ENCODE measurements around the gene CYTH4. TPM values are rescaled to one million over a fixed set of nuclear protein-coding genes. Genes with fewer than 3 reads are reported as not detected.

CYTH4 gene
- total RNA-seq, 4 donors from 2014 or later = 5.1 to 27.3 (median 9.4) TPM

DNA sequence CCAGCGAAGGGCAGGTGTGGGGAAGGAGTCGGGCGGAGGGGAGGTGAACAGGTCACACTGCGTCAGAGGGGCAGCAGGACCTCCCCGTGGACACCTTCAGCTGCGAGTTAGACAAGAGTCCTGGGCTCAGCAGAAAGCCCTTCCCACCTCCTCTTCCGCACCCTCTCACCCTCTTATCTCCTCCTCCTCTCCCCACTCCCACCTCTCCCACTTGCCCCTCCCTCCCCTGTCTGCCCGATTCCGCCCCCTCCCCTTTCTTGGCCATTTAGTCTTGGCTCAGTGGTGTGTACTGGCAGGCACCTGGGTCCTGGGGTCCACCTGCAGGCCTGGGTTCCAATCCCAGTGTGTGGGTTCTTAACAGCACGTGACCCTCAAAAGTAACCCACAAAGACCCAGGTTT lies 37.2 kb downstream of the CYTH4 start:
- peaks cover 0 to 89% (median 3%) of the 10 kb centered on the region in 4 donors for H3K27me3 ChIP-seq
- TF ChIP-seq EP300 (IDR thresholded peaks at IDR 0.05) = no peak
- no peak for TF ChIP-seq POLR2A (IDR thresholded peaks at IDR 0.05; ENCODE audit: low read depth)
- TF ChIP-seq, protein P1, sequence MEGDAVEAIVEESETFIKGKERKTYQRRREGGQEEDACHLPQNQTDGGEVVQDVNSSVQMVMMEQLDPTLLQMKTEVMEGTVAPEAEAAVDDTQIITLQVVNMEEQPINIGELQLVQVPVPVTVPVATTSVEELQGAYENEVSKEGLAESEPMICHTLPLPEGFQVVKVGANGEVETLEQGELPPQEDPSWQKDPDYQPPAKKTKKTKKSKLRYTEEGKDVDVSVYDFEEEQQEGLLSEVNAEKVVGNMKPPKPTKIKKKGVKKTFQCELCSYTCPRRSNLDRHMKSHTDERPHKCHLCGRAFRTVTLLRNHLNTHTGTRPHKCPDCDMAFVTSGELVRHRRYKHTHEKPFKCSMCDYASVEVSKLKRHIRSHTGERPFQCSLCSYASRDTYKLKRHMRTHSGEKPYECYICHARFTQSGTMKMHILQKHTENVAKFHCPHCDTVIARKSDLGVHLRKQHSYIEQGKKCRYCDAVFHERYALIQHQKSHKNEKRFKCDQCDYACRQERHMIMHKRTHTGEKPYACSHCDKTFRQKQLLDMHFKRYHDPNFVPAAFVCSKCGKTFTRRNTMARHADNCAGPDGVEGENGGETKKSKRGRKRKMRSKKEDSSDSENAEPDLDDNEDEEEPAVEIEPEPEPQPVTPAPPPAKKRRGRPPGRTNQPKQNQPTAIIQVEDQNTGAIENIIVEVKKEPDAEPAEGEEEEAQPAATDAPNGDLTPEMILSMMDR (IDR thresholded peaks at IDR 0.05) = no peak
- TF ChIP-seq POLR2AphosphoS5 (IDR thresholded peaks at IDR 0.05) = no peak
- intact Hi-C loops (cut with DNase I) = loop anchor here (10.0 kb wide), 2 partner anchors 135 to 245 kb away; partner anchors contain the start of gene CDC42EP1
- WGBS = 71% methylated on average over 10 of the region's 10 CpGs
- no peak overlapping the region for H3K4me3 ChIP-seq
- H3K9me3 ChIP-seq = no peaks in the 10 kb centered on the region
- H3K36me3 ChIP-seq = no peaks in the 10 kb centered on the region
- no peak overlapping the region for H3K27ac ChIP-seq (replicated peaks in 1 of 4)
- H3K4me1 ChIP-seq = peaks cover 0 to 3% (median 1%) of the 10 kb centered on the region in 4 donors
- no peak for DNase-seq (ENCODE audit: extremely low spot score)

DNA sequence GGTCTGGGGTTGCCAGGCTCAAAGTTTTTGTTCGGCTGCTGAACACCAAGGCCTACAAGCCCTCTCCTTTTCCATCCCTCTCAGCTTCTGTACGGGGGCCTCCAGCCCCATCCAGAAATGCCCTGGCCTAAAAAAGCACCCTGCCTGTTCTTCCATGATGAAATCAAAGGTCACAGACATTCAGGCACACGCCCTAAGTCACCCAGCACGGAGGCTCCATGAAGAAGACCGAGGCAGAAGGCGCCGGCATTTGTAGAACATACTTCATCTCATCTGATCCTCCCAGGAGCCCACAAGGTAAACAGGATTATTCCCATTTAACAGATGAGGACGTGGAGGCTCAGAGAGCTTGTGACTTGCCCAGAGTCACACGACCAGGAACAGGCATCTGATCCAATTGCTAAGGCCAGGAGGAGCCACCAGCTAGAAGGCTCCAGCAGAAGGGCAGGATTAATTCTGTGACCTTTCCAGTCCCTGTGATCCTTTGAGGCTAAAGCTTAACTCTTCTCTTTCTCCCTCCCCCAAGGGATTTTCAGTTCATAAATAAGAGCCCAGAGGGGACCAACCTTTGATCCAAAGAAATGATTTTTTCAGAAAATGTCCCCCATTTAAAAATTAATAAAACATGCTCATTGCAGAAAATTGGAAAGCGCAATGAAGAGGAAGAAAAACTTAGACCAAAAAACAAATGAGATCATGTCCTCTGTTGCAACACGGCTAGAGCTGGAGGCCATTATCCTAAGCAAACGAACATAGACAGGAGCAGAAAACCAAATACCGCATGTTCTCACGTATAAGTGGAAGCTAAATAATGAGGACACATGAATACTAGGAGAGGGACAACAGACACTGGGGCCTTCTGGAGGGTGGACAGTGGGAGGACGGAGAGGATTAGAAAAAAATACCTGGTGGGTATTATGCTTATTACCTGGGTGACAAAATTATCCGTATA lies 38.7 kb downstream of the CYTH4 start:
- TF ChIP-seq POLR2A (IDR thresholded peaks at IDR 0.05; ENCODE audit: low read depth) (no peak), EP300 (IDR thresholded peaks at IDR 0.05) (no peak), POLR2AphosphoS5 (IDR thresholded peaks at IDR 0.05) (no peak)
- TF ChIP-seq, protein P1 (IDR thresholded peaks at IDR 0.05) = no peak
- no peak overlapping the region for H3K27ac ChIP-seq (replicated peaks in 1 of 4)
- DNase-seq (ENCODE audit: extremely low spot score) = no peak
- whole genome bisulfite sequencing = 78% methylated on average over 16 of the region's 16 CpGs
- H3K36me3 ChIP-seq = no peaks in the 10 kb centered on the region
- peaks cover 0 to 9% (median 4%) of the 10 kb centered on the region in 4 donors for H3K4me1 ChIP-seq
- no peak overlapping the region for H3K4me3 ChIP-seq
- no peaks in the 10 kb centered on the region for H3K9me3 ChIP-seq
- H3K27me3 ChIP-seq = peaks cover 0 to 89% (median 14%) of the 10 kb centered on the region in 4 donors
- intact Hi-C loops (cut with DNase I) = no loop called here

DNA sequence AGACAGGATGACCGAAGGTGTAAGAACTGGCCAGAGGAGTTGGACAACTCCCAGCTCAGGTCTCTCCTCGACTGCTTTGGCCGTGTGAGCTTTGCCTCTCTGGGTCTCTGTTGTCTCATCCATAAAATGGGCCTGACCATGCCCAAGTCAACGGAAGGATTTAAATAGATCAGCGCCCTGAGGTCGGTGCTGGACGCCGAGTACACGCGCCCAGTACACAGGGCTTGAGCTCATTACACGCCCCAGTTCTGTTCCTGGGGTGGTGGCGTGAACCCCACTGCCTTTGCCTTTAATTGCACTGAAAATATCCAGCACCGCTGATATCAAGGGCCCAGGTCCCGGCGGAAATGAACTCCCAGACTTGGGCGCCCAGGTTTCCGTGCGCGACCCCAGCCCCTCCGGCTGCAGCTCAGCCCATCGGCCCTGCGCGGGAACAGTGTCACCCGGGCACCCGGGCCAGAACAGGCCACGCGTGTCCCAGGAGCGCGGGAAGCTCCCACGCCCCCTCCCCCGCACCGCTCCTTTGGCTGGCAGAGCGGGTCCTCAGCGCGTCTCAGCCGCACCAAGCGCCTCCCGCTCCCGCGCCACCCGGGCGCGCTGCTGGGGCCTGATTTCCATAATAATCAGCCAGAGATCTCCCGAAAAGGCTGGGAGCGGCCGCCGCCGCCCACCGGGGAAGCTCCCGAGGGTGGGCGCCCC lies 42.2 kb downstream of the CYTH4 start:
- no peak overlapping the region for H3K27ac ChIP-seq (replicated peaks in 1 of 4)
- H3K27me3 ChIP-seq = peaks cover 0 to 88% (median 19%) of the 10 kb centered on the region in 4 donors
- 17% methylated on average over 15 of the region's 51 CpGs for WGBS
- no peaks in the 10 kb centered on the region for H3K9me3 ChIP-seq
- no peak overlapping the region for H3K4me3 ChIP-seq
- no peak for DNase-seq (ENCODE audit: extremely low spot score)
- H3K36me3 ChIP-seq = no peaks in the 10 kb centered on the region
- intact Hi-C loops (cut with DNase I) = no loop called here
- TF ChIP-seq POLR2A (IDR thresholded peaks at IDR 0.05; ENCODE audit: low read depth) = no peak
- TF ChIP-seq EP300 (IDR thresholded peaks at IDR 0.05) = no peak
- TF ChIP-seq POLR2AphosphoS5 (IDR thresholded peaks at IDR 0.05) = no peak
- TF ChIP-seq, protein P1 (IDR thresholded peaks at IDR 0.05) = no peak
- peaks cover 0 to 7% (median 3%) of the 10 kb centered on the region in 4 donors for H3K4me1 ChIP-seq

DNA sequence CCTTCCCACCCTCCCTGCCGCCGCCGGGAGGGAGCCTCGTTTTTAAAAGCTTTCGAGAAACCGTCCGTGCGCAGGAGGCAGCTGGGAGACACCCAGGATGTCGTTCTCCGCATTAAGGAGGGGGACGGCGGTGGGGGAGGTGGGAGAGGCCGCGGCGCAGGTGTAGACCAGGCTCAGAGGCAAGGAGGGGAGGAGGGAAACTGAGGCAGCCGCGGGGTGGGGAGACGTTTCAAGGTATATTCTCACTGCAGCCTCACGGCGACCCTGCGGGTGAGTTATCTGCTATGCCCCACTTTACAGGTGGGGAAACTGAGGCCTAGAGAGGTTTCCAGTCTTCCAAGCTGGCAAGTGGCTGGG lies 42.7 kb downstream of the CYTH4 start:
- DNase-seq (ENCODE audit: extremely low spot score) = no peak
- no peaks in the 10 kb centered on the region for H3K36me3 ChIP-seq
- intact Hi-C loops (cut with DNase I) = no loop called here
- no peaks in the 10 kb centered on the region for H3K9me3 ChIP-seq
- 3% methylated on average over 11 of the region's 21 CpGs for WGBS
- peaks cover 0 to 88% (median 19%) of the 10 kb centered on the region in 4 donors for H3K27me3 ChIP-seq
- TF ChIP-seq POLR2A (IDR thresholded peaks at IDR 0.05; ENCODE audit: low read depth) (no peak), EP300 (IDR thresholded peaks at IDR 0.05) (no peak), POLR2AphosphoS5 (IDR thresholded peaks at IDR 0.05) (no peak)
- TF ChIP-seq, protein P1 (IDR thresholded peaks at IDR 0.05) = no peak
- peaks cover 0 to 7% (median 3%) of the 10 kb centered on the region in 4 donors for H3K4me1 ChIP-seq
- H3K4me3 ChIP-seq = no peak overlapping the region
- H3K27ac ChIP-seq (replicated peaks in 1 of 4) = no peak overlapping the region
